ACC112 (cell line): ENCODE measurements around the gene RNF220.

Experiments used
- H2AFZ ChIP-seq: fragments of 200-600 bp; sonication (generic); one replicate; pipeline ENCODE4 v1.6.0; 2017; ENCODE audit warnings: antibody characterized with exemption, low read length; ENCODE audit not compliant: unreplicated experiment
- H3K27ac ChIP-seq: fragments of 200-600 bp; sonication (generic); 2 replicates; pipeline ENCODE4 v1.5.1; 2014; ENCODE audit warnings: low read depth, mild to moderate bottlenecking, antibody characterized with exemption, low read length, moderate library complexity
- H3K27me3 ChIP-seq: fragments of 200-600 bp; sonication (generic); 2 replicates; pipeline ENCODE4 v1.6.1; 2014; ENCODE audit warnings: mild to moderate bottlenecking, antibody characterized with exemption, low read length, moderate library complexity, mixed read lengths; ENCODE audit not compliant: insufficient read depth
- H3K36me3 ChIP-seq: fragments of 200-600 bp; sonication (generic); 2 replicates; pipeline ENCODE4 v1.6.1; 2016; ENCODE audit warnings: mild to moderate bottlenecking, antibody characterized with exemption, low read length, moderate library complexity, mixed read lengths; ENCODE audit not compliant: insufficient read depth
- H3K4me1 ChIP-seq: fragments of 200-600 bp; sonication (generic); one replicate; pipeline ENCODE4 v1.6.1; 2016; ENCODE audit warnings: low read length, mixed read lengths; ENCODE audit not compliant: insufficient read depth, unreplicated experiment, control insufficient read depth
- H3K4me3 ChIP-seq: fragments of 200-600 bp; sonication (generic); 2 replicates; pipeline ENCODE4 v1.5.1; 2014; ENCODE audit warnings: mild to moderate bottlenecking, low read depth, low read length
- H3K79me2 ChIP-seq: fragments of 200-600 bp; sonication (generic); one replicate; pipeline ENCODE4 v1.6.0; 2016; ENCODE audit warnings: low read length; ENCODE audit not compliant: control insufficient read depth, unreplicated experiment, insufficient read depth

Gene RNF220

GRCh38 chr1:44700573-44700972 lies 295.5 kb downstream of the RNF220 start:
- H3K4me1 ChIP-seq: no peaks in the 10 kb centered on the region
- H2AFZ ChIP-seq: no peak overlapping the region
- no peaks in the 10 kb centered on the region for H3K36me3 ChIP-seq
- no peak overlapping the region for H3K27ac ChIP-seq
- H3K27me3 ChIP-seq: no peaks in the 10 kb centered on the region
- no peak overlapping the region for H3K4me3 ChIP-seq
- no peaks in the 10 kb centered on the region for H3K79me2 ChIP-seq

GRCh38 chr1:44701141-44701573 lies 296.1 kb downstream of the RNF220 start:
- no peaks in the 10 kb centered on the region for H3K27me3 ChIP-seq
- H2AFZ ChIP-seq: no peak overlapping the region
- no peaks in the 10 kb centered on the region for H3K4me1 ChIP-seq
- no peaks in the 10 kb centered on the region for H3K36me3 ChIP-seq
- no peak overlapping the region for H3K27ac ChIP-seq
- no peaks in the 10 kb centered on the region for H3K79me2 ChIP-seq
- no peak overlapping the region for H3K4me3 ChIP-seq
